Neural progenitor cell (in vitro differentiated cells): Measurements from ENCODE around the gene KLF4.

Experiments used
- CTCF ChIP-seq: fragments of 200-600 bp; sonication (generic); IDR thresholded peaks from 2 replicates; pipeline ENCODE4 v1.5.1; 2017; ENCODE audit warnings: antibody characterized with exemption, mild to moderate bottlenecking
- EZH2 ChIP-seq: fragments of 200-600 bp; sonication (generic); IDR thresholded peaks from 2 replicates; pipeline ENCODE4 v1.6.1; 2017; ENCODE audit warnings: antibody characterized with exemption, mild to moderate bottlenecking, moderate library complexity
- EZH2phosphoT487 ChIP-seq: fragments of 200-600 bp; sonication (generic); IDR thresholded peaks from 2 replicates; pipeline ENCODE4 v1.6.1; 2017; ENCODE audit warnings: antibody characterized with exemption

- TF ChIP-seq CTCF, result no peak
- no peak for TF ChIP-seq EZH2phosphoT487
- no peak for TF ChIP-seq EZH2
Observed at GRCh38 chr9:107446491-107446890, 43.1 kb downstream of the KLF4 start.
